HUES6 (cell line): ENCODE measurements around the gene CYP11A1.

Experiments used
- H3K27ac ChIP-seq: 2 replicates; pipeline ENCODE4 v1.7.0; 2013; ENCODE audit warnings: low read depth, mild to moderate bottlenecking, low read length, inconsistent platforms
- H3K27me3 ChIP-seq: 2 replicates; pipeline ENCODE4 v1.6.1; 2013; ENCODE audit warnings: low read length; ENCODE audit not compliant: control insufficient read depth, insufficient read depth
- H3K36me3 ChIP-seq: 2 replicates; pipeline ENCODE4 v1.6.1; 2013; ENCODE audit warnings: low read length; ENCODE audit not compliant: control insufficient read depth, insufficient read depth
- H3K4me1 ChIP-seq: 2 replicates; pipeline ENCODE4 v1.6.1; 2013; ENCODE audit warnings: low read length; ENCODE audit not compliant: control insufficient read depth, insufficient read depth
- H3K4me3 ChIP-seq: 2 replicates; pipeline ENCODE4 v1.5.1; 2013; ENCODE audit warnings: low read depth, low read length
- H3K9ac ChIP-seq: one replicate; pipeline ENCODE4 v1.6.1; 2013; ENCODE audit warnings: mild to moderate bottlenecking, low read length
- H3K9me3 ChIP-seq: 2 replicates; pipeline ENCODE4 v1.6.1; 2013; ENCODE audit warnings: low read depth, low read length; ENCODE audit not compliant: control insufficient read depth, insufficient read depth

Gene CYP11A1

DNA sequence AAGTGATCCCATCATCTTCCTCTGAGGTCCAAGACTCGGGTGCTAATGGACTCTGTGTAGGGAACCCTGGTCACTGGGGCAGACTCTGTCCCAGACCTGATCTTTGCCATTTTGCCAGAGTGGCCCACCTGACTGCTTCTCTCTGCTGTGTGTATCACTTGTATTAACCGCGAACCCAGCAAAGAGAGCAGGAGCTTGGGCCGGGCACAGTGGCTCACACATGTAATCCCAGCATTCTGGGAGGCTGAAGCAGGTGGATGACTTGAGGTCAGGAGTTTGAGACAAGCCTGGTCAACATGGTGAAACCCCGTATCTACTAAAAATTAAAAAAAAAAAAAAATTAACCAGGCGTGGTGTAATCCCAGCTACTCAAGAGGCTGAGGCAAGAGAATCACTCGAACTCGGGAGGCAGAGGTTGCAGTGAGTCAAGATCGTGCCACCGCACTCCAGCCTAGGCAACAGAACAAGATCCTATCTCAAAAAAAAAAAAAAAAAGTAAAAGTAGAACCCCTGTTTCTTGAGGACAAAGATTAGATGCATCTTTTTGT is 32.9 kb upstream of the CYP11A1 start:
- no peaks in the 10 kb centered on the region for H3K36me3 ChIP-seq
- no peak overlapping the region for H3K27ac ChIP-seq
- no peak overlapping the region for H3K4me3 ChIP-seq
- H3K9ac ChIP-seq: no peak overlapping the region
- H3K4me1 ChIP-seq: peaks cover 19% of the 10 kb centered on the region; the same call in 1 of the 2 replicates
- no peaks in the 10 kb centered on the region for H3K9me3 ChIP-seq
- H3K27me3 ChIP-seq: no peaks in the 10 kb centered on the region

DNA sequence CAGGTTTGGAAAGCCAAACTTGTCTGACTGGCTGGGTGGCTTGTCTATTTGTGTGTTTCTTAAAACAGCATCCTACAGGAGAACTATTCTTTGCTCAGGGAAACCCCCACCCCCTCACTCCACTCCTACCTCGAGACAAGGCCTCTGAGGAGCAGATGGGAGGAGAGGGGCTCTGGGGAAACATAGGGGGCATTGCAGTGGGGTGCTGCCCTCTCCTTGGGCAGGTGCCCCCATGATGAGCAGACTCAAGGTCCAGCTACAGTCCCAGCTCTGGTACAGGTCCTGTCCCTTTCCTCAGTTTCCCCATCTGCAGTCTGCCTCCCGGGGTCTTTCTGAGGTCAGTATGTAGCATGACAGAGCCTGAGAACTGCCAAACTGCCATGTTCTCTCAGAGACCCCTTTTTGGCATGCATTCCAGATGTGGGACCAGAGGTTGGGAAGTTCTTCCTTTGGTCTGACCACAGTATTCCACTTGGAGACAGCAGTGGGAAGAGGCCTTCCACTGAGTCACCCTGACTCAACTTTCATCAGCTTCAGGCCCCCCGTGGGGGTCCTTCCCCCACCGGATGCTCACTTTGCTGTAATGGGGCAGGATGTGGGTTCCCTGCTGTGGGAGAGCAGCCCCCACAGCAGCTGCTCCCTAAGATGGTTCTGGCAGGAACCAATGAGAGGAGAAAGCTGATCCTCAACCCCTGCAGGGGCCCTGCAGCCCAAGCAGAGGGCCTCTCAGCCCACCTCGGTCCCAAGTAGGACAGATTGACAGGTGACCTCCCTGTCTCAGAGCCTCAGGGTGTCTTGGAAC is 32.3 kb upstream of the CYP11A1 start:
- no peaks in the 10 kb centered on the region for H3K27me3 ChIP-seq
- no peak overlapping the region for H3K9ac ChIP-seq
- no peaks in the 10 kb centered on the region for H3K9me3 ChIP-seq
- H3K4me1 ChIP-seq: peaks cover 19% of the 10 kb centered on the region; the same call in 1 of the 2 replicates
- H3K36me3 ChIP-seq: no peaks in the 10 kb centered on the region
- H3K4me3 ChIP-seq: no peak overlapping the region
- H3K27ac ChIP-seq: no peak overlapping the region

DNA sequence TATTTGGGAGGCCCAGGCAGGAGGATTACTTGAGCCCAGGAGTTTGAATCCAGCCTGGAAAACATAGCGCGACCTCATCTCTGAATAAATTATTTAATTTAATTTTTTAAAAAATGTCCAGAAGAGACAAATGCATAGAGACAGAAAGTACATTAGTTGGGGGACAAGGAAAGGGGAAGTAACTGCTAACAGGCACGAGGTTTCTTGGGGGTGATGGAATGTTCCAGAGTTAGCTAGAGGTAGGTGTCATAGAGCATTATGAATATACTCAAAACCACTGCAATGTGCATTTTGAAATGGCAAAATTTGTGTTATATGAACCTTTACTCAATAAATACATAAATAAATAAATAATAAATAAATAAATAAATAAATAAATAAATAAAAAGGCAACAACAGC is 31.7 kb upstream of the CYP11A1 start:
- no peaks in the 10 kb centered on the region for H3K9me3 ChIP-seq
- no peak overlapping the region for H3K4me3 ChIP-seq
- H3K27me3 ChIP-seq: no peaks in the 10 kb centered on the region
- no peak overlapping the region for H3K27ac ChIP-seq
- no peaks in the 10 kb centered on the region for H3K36me3 ChIP-seq
- no peak overlapping the region for H3K9ac ChIP-seq
- H3K4me1 ChIP-seq: peaks cover 19% of the 10 kb centered on the region; the same call in 1 of the 2 replicates

DNA sequence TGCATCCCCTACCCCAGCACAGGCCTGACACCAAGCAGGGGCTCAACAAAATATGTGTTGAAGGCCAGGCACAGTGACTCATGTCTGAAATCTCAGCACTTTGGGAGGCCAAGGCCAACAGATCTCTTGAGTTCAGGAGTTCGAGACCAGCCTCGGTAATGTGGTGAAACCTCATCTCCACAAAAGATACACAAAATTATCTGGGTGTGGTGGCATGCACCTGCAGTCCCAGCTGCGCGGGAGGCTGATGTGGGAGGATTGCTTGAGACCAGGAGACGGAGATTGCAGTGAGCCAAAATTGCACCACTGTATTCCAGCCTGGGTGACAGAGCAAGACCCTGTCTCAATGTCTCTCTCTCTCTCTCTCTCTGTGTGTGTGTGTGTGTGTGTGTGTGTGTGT is 30.7 kb upstream of the CYP11A1 start:
- Histone ChIP-seq H3K27me3 (no peaks in the 10 kb centered on the region), H3K36me3 (no peaks in the 10 kb centered on the region), H3K27ac (no peak overlapping the region), H3K4me3 (no peak overlapping the region), H3K9me3 (no peaks in the 10 kb centered on the region), H3K9ac (no peak overlapping the region), H3K4me1 (peaks cover 19% of the 10 kb centered on the region; the same call in 1 of the 2 replicates)

DNA sequence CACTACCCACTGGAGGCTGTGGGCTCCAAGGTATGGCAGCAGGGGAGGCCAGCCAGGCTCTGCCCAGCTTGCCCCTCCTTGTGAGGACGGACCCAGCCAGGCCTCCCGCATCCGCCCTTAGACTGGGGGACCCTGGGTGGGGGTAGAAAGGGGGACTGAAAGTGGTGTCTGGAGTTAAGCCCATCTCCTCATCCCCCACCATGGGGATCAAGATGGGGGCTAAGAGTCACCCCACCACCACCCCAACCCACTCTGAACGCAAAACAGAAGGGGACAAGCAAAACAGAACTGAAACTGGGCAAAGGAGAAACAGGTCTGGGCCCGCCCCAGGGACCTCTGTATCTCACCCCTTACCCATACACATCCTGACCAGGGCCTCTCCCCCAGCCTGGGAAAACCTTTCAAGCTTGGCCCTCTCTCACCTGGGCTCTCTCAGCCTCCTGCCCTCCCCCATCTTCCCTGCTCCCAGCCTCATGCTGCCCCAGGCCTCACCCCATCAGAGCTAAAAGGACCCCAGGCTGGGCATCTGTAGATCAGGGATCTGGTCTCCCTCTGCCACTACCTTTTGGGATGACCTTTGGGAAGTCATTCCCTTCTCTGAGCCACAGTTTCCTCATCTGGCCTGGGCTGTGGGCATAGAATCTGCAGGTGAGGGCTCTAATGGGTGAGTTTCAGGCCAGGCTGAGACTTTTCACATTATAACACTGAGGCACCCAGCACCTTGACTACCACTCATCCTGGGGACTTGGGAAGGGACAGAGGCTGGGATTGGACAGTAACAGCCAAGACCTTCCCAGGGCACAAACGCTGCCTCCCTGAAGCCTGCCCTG is 30.0 kb upstream of the CYP11A1 start:
- Histone ChIP-seq H3K9me3 (no peaks in the 10 kb centered on the region), H3K27ac (no peak overlapping the region), H3K4me1 (peaks cover 19% of the 10 kb centered on the region; the same call in 1 of the 2 replicates), H3K4me3 (no peak overlapping the region), H3K9ac (no peak overlapping the region), H3K36me3 (no peaks in the 10 kb centered on the region), H3K27me3 (no peaks in the 10 kb centered on the region)

DNA sequence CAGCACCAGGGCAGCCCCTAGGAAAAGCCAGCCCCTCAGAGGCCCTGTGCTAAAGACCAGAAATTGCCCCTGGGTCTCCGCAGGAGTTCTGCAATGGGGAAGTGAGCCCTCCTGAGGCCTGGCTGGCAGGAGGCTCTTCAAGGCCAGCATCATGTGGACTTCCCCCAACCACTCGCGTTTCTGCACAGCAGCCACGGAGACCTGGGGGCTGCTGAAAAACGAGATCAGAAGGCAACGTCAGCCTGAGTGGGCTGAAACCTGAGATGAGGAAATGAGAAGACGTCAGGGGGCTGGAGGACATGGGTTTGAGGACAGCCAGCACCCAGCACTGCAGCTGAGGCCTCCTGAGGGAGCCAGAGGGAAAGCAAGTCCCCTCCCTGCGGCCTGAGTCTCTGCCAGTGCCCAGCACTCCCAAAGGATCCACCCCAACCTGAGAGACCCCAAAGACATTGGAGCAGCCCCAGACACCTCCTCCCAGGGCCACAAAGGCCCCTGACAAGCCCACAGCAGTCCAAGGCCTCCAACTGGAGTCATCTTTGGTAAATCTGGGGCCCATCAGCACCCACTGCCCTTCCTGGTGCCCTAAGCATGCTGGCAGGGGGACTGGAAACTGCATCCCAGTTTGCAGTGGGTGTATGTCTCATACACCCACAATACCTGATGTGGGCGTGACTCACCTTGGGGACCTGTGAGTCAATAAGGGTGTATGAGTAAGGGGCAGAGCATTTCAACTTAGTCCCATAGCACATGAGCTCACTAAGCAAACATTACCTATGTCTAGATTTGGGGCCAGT is 29.2 kb upstream of the CYP11A1 start:
- no peaks in the 10 kb centered on the region for H3K36me3 ChIP-seq
- H3K27me3 ChIP-seq: no peaks in the 10 kb centered on the region
- no peaks in the 10 kb centered on the region for H3K9me3 ChIP-seq
- H3K4me3 ChIP-seq: no peak overlapping the region
- no peak overlapping the region for H3K27ac ChIP-seq
- peaks cover 19% of the 10 kb centered on the region; the same call in 1 of the 2 replicates for H3K4me1 ChIP-seq
- H3K9ac ChIP-seq: no peak overlapping the region

DNA sequence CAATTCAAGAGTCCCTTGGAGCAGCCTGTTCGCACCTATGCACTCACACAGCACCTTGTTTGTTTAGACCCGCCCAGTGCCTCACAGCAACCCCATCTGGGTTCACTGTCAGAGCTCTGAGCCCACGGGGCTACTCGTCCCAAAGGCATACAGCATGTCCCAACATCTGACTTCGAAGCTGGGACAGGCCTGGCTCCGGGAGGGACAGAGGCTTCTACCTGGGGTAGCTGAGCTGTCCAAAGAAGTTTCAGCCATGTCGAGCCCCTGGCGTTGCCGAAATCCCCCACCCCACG is 28.6 kb upstream of the CYP11A1 start:
- H3K36me3 ChIP-seq: no peaks in the 10 kb centered on the region
- no peaks in the 10 kb centered on the region for H3K27me3 ChIP-seq
- peaks cover 16% of the 10 kb centered on the region; the same call in 1 of the 2 replicates for H3K4me1 ChIP-seq
- no peak overlapping the region for H3K4me3 ChIP-seq
- no peak overlapping the region for H3K9ac ChIP-seq
- H3K9me3 ChIP-seq: no peaks in the 10 kb centered on the region
- H3K27ac ChIP-seq: no peak overlapping the region

DNA sequence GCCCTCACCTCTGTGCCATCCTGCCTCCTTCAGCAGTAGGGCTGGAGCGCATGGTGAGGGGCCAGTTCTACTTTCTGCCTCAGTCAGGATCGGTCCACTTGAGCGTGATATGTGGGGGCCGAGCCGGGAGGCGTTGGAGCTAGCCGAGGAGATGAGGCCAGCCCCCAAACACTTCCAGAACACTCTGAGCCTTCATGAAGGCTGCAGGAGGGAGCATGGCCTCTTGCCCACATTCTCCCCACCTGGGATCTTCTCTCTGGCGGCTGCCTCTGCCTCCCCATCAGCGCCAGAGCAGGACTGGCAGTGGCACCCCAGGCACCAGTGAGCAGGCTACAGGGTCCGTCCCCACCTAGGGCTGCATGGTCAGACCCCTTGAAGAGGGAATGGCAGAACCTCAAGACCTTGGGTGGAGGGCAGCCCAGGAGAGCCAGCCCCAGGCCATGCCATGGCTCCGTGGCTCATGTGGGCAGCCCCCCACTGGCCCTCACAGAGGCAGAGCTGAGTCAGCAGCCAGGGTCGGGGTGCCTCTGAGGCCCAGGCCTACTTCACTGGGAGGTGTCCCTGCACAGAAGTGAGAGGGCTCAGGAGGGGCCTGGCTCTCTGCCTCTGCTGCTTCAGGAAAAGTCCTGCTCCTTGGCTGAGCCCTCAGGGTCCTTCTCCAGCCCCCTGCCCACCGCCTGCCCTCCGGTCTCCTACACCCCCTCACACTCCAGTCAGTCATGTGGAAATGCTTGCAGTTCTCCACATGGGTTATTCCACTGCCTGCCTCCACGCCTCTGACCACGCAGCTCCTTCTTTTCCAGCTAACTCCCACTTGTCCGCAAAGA is 28.1 kb upstream of the CYP11A1 start:
- Histone ChIP-seq H3K27ac (no peak overlapping the region), H3K36me3 (no peaks in the 10 kb centered on the region), H3K4me3 (no peak overlapping the region), H3K27me3 (no peaks in the 10 kb centered on the region), H3K9ac (no peak overlapping the region), H3K4me1 (peaks cover 12% of the 10 kb centered on the region; the same call in 1 of the 2 replicates), H3K9me3 (no peaks in the 10 kb centered on the region)

DNA sequence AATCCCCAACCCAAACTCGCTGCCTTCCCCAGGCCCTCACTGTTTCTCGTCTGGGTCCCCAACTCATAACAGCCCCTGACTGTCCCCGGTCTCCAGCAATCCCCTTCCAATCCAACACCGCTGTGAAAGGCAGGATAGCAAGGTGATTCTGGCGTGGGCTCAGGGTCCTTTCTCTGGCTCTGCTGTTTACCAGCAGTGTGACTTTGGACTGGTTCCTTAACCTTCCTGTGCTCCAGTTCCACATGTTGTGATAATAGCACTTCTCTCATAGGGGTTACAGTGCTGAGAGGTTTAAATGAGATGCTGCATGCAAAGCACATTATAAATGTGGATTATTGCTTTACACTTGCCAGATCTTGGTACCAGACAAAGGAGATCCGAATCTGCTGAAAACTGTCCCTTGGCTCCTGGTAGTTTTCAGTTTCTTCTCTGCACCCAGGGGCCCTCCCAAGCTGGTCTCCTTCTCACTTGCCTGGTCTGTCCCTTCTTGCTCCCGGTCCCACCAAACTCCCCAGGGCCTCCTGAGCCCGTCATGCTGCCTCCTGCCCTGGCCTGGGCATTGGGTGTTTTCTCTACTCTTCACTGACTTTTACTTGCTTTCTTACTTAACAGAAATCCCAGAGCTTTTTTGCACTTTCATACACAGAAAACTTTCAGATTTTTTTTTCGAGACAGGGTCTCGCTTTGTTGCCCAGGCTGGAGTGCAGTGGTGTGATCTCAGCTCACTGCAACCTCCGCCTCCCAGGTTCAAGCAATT is 26.8 kb upstream of the CYP11A1 start:
- Histone ChIP-seq H3K36me3 (no peaks in the 10 kb centered on the region), H3K27me3 (no peaks in the 10 kb centered on the region), H3K27ac (no peak overlapping the region), H3K9ac (no peak overlapping the region), H3K9me3 (no peaks in the 10 kb centered on the region), H3K4me1 (peaks cover 15% of the 10 kb centered on the region; the same call in 1 of the 2 replicates), H3K4me3 (no peak overlapping the region)
